Choroid plexus epithelial cell (primary cell): ENCODE data around the gene IL17RD.

Source experiments
- DNase-seq: peaks from one replicate; pipeline ENCODE4 v3.0.0-alpha.2; 2010; ENCODE audit warnings: low read depth
- H3K4me3 ChIP-seq: 2 replicates; pipeline ENCODE4 v1.5.1; 2011; ENCODE audit warnings: low read depth, mild to moderate bottlenecking, control low read depth, low read length, moderate library complexity
- CTCF ChIP-seq: conservative IDR thresholded peaks from 2 replicates; pipeline ENCODE4 v1.5.1; 2011; ENCODE audit warnings: low read depth, mild to moderate bottlenecking, control low read depth, inconsistent platforms, low read length, moderate library complexity

Gene IL17RD

GRCh38 chr3:57179580-57180410 is 14.6 kb upstream of the IL17RD start:
- DNase-seq, result peak; percentile 67
- TF ChIP-seq CTCF, result peak; percentile 62
- H3K4me3 ChIP-seq, result no peak overlapping the region

GRCh38 chr3:57176045-57176444 is 10.9 kb upstream of the IL17RD start:
- DNase-seq, result no peak
- no peak for TF ChIP-seq CTCF
- no peak overlapping the region for H3K4me3 ChIP-seq

- no peak for DNase-seq
- H3K4me3 ChIP-seq, result no peak overlapping the region
- no peak for TF ChIP-seq CTCF
These were observed 8.5 kb upstream of the IL17RD start for GRCh38 chr3:57173687-57174086.

- TF ChIP-seq CTCF, result no peak
- no peak overlapping the region for H3K4me3 ChIP-seq
- DNase-seq, result no peak
These were observed 5.8 kb upstream of the IL17RD start for GRCh38 chr3:57170946-57171345.

DNA sequence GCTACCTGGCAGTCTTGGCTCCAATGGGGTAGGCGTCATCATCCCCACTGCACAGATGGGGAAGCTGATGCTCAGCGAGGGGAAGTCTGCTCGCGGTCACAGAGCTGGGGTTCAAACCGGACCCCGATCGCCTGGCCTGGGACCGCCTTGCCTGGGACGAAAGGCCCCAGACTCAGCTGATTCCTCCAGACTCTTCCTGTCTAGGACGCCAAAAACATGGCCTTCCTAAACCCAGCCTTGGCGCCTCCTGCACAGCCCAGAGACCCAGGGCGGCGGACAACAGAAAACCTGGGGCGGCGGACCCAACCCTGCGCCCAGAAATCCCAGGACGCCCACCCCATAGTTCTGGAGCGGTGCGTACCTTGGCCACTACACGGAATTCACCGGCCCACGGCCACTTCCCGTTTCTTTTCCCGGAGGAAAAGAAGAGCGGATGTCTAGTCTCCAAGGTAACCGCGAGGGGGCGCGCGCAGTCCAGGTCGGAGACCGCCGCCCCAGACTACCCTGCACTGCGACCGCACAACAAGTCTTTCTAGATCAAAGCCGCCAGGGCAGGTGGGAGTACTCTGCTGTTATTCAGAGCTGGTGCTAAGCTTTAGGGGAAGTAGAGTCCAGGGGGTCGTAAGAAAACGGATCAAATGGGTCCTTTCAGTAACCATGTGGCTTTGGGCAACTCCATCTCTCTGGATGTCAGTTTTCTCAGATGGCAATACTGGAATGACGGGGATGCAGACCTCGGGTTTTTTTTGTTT is 4.9 kb upstream of the IL17RD start:
- TF ChIP-seq CTCF, result peak; percentile 84
- DNase-seq, result peak; percentile 64
- peak overlapping the region; percentile 67 for H3K4me3 ChIP-seq

GRCh38 chr3:57169108-57169507 is 4.0 kb upstream of the IL17RD start:
- no peak for DNase-seq
- H3K4me3 ChIP-seq, result no peak overlapping the region
- no peak for TF ChIP-seq CTCF
